CD8-positive, alpha-beta memory T cell (primary cell): ENCODE data around the gene RTKN2. TPM values are rescaled to one million over a fixed set of nuclear protein-coding genes. Genes with fewer than 3 reads are reported as not detected.

ENCODE experiments used
- CTCF ChIA-PET: fragments of 350-600 bp; sonication (Branson Sonifier 250); formaldehyde crosslinking; loops from one replicate; lab custom pipeline; 2021; ENCODE audit warnings: antibody characterized with exemption; lab: Charles Lee
- POLR2A ChIA-PET: fragments of 350-600 bp; sonication (Branson Sonifier 250); formaldehyde crosslinking; loops from one replicate; lab custom pipeline; 2021; ENCODE audit warnings: antibody characterized with exemption; lab: Charles Lee
- DNase-seq, 5 donors: peaks; one replicate each; pipeline versions ENCODE4 v3.0.0 to v3.0.0-alpha.2; 2020 to 2022; ENCODE audit warnings: mixed read lengths in 1 of 5
- H3K27ac ChIP-seq: one replicate; pipeline ENCODE4 v1.7.0; 2013; ENCODE audit warnings: low read depth, mild to moderate bottlenecking, low read length, moderate library complexity
- H3K27me3 ChIP-seq: 2 replicates; pipeline ENCODE4 v1.7.0; 2013; ENCODE audit warnings: low read length, mild to moderate bottlenecking; ENCODE audit not compliant: insufficient read depth, poor library complexity, severe bottlenecking
- H3K36me3 ChIP-seq: 2 replicates; pipeline ENCODE4 v1.7.0; 2013; ENCODE audit warnings: mild to moderate bottlenecking, low read length, moderate library complexity; ENCODE audit not compliant: insufficient read depth
- H3K4me1 ChIP-seq: 2 replicates; pipeline ENCODE4 v1.7.0; 2013; ENCODE audit warnings: mild to moderate bottlenecking, low read length, moderate library complexity; ENCODE audit not compliant: insufficient read depth
- H3K4me3 ChIP-seq: 2 replicates; pipeline ENCODE4 v1.7.0; 2013; ENCODE audit warnings: mild to moderate bottlenecking, low read length
- H3K9me3 ChIP-seq: 2 replicates; pipeline ENCODE4 v1.7.0; 2013; ENCODE audit warnings: mild to moderate bottlenecking, low read length
- H3K27ac Mint-ChIP-seq, 8 donors: one replicate each; pipeline ENCODE4 v1.8.0; 2020 to 2021; ENCODE audit warnings: mixed read lengths in 8 of 8, mild to moderate bottlenecking in 6 of 8, inconsistent platforms in 3 of 8, moderate library complexity in 3 of 8
- H3K27me3 Mint-ChIP-seq, 2 donors: one replicate each; pipeline ENCODE4 v1.8.0; 2020 to 2021; ENCODE audit warnings: mixed read lengths in 2 of 2, mild to moderate bottlenecking in 1 of 2, moderate library complexity in 1 of 2
- H3K36me3 Mint-ChIP-seq, 3 donors: one replicate each; pipeline ENCODE4 v1.8.0; 2020 to 2021; ENCODE audit warnings: mixed read lengths in 3 of 3, inconsistent platforms in 1 of 3, mild to moderate bottlenecking in 1 of 3
- H3K4me1 Mint-ChIP-seq, 3 donors: one replicate each; pipeline ENCODE4 v1.8.0; 2020 to 2021; ENCODE audit warnings: mixed read lengths in 3 of 3, inconsistent platforms in 1 of 3, mild to moderate bottlenecking in 1 of 3
- H3K4me3 Mint-ChIP-seq, 7 donors: one replicate each; pipeline ENCODE4 v1.8.0; 2020 to 2021; ENCODE audit warnings: mixed read lengths in 7 of 7, mild to moderate bottlenecking in 6 of 7, moderate library complexity in 4 of 7, inconsistent platforms in 2 of 7
- H3K9me3 Mint-ChIP-seq, 5 donors: one replicate each; pipeline ENCODE4 v1.8.0; 2020 to 2022; ENCODE audit warnings: mixed read lengths in 5 of 5, mild to moderate bottlenecking in 3 of 5, moderate library complexity in 2 of 5, inconsistent platforms in 1 of 5
- polyA plus RNA-seq: library from polyadenylated mRNA; unstranded; fragments of 300-500 nt; fragmentation: Illumina TruSeq; gene quantifications from one replicate; pipeline ENCODE4 v1.2.3, GENCODE V29; 2021
- total RNA-seq, 2 experiments: library from RNA; stranded (reverse); gene quantifications; one replicate each; pipeline ENCODE4 v1.2.3, GENCODE V29; 2021

RTKN2 gene
- total and polyA plus RNA-seq, 3 experiments from 2014 or later: 1.6 to 1.9 (median 1.7) TPM

DNA sequence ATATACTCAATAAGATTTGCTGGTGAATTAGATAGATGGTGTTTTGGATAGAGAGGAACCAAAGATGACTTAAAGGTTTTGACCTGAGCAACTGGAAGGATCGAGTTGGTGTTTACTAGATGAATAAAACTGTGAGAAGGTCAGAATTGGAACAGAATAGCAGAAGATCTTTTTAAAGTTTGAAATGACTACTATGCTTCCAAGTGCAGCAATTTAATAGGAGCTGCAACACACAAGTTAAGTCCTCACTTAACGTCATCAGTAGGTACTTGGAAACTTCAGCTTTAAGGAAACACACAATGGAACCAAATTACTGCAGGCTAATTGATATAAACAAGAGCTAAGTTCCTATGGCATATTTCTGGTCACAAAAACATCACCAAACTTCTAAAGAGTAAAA lies 86.5 kb downstream of the RTKN2 start:
- H3K27me3 ChIP-seq: no peaks in the 10 kb centered on the region
- Mint-ChIP-seq H3K27me3 (no peaks in the 10 kb centered on the region), H3K4me3 (peak overlapping the region in 4 of 7 donors; percentile 1 to 13 (median 10)), H3K27ac (peak overlapping the region in 7 of 8 donors; percentile 2 to 86 (median 71)), H3K9me3 (no peaks in the 10 kb centered on the region), H3K36me3 (peaks cover 0 to 7% (median 0%) of the 10 kb centered on the region in 3 donors), H3K4me1 (peaks cover 59 to 84% (median 83%) of the 10 kb centered on the region in 3 donors)
- peaks cover 64% of the 10 kb centered on the region for H3K4me1 ChIP-seq
- no peak for DNase-seq
- no peaks in the 10 kb centered on the region for H3K9me3 ChIP-seq
- ChIA-PET POLR2A (no interaction called here), CTCF (no interaction called here)
- no peaks in the 10 kb centered on the region for H3K36me3 ChIP-seq
- H3K4me3 ChIP-seq: no peak overlapping the region
- no peak overlapping the region for H3K27ac ChIP-seq

DNA sequence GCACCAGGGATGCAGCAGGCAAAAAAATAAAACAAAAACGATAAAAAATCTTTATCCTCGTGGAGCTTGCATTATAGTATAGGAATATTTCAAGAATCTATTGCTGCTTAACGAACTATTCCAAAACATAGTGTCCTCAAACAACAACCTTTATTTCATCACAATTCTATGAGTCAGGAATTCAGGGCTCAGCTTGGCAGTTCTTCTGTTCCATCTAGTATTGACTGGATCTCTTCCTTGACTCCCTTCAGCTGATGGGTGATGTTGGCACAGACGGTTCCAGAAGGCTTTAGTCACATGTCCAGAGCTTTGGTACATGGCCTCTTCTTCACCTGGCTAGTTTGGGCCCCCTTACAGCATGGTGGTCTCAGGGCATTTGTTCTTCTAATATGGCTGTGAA lies 88.0 kb downstream of the RTKN2 start:
- Histone ChIP-seq H3K27ac (no peak overlapping the region), H3K27me3 (no peaks in the 10 kb centered on the region), H3K4me1 (peaks cover 50% of the 10 kb centered on the region), H3K4me3 (no peak overlapping the region), H3K36me3 (no peaks in the 10 kb centered on the region), H3K9me3 (no peaks in the 10 kb centered on the region)
- H3K9me3 Mint-ChIP-seq: no peaks in the 10 kb centered on the region
- ChIA-PET POLR2A (no interaction called here), CTCF (no interaction called here)
- peaks cover 0 to 7% (median 0%) of the 10 kb centered on the region in 3 donors for H3K36me3 Mint-ChIP-seq
- peaks cover 49 to 80% (median 74%) of the 10 kb centered on the region in 3 donors for H3K4me1 Mint-ChIP-seq
- H3K27me3 Mint-ChIP-seq: no peaks in the 10 kb centered on the region
- no peak for DNase-seq
- H3K27ac Mint-ChIP-seq: peak overlapping the region in 5 of 8 donors; percentile 5 to 84 (median 45)
- H3K4me3 Mint-ChIP-seq: peak overlapping the region in 2 of 7 donors; percentile 8 to 38

DNA sequence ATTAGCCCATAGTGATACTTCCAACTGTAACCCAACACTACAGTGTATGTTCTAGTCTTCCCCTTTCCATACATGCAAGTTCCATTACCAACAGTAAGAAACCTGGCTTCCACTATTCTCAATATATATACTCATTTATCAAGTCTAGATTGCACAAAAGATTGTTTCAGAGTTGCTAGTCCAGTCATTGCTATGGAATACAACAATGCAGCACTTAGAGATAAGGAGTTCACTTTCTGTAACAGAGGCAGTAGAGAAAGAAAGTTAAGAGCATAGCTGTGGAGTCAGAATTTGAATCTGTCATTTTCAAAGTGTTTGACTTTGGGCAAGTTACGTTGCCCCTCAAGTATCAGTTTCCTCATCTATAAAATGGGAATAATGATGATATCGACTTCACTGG lies 90.1 kb downstream of the RTKN2 start:
- Mint-ChIP-seq H3K36me3 (peaks cover 0 to 7% (median 0%) of the 10 kb centered on the region in 3 donors), H3K4me3 (no peak overlapping the region), H3K9me3 (peaks cover 0 to 2% (median 0%) of the 10 kb centered on the region in 5 donors), H3K27ac (peak overlapping the region in 3 of 8 donors; percentile 29 to 73 (median 49)), H3K27me3 (no peaks in the 10 kb centered on the region), H3K4me1 (peaks cover 33 to 72% (median 63%) of the 10 kb centered on the region in 3 donors)
- ChIA-PET CTCF (no interaction called here), POLR2A (no interaction called here)
- no peak overlapping the region for H3K4me3 ChIP-seq
- H3K27me3 ChIP-seq: no peaks in the 10 kb centered on the region
- no peak overlapping the region for H3K27ac ChIP-seq
- no peaks in the 10 kb centered on the region for H3K36me3 ChIP-seq
- no peak for DNase-seq
- no peaks in the 10 kb centered on the region for H3K9me3 ChIP-seq
- peaks cover 30% of the 10 kb centered on the region for H3K4me1 ChIP-seq

DNA sequence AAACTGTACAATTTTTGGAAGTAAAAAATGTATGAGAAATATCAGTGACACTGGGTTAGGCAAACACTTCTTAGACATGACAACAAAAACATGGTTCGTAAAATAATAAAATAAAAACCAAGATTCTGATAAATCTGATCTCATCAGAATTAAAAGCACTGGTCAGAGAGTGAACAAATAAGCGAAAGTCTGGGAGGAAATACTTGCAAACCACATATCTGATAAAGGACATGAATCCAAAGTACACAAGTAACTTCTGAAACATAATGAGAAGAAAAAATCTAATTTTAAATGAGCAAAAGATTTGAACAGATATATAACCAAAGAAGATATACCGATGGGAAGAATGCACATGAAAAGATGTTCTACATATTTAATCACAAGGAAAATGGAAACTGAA lies 91.5 kb downstream of the RTKN2 start:
- peaks cover 7 to 11% (median 7%) of the 10 kb centered on the region in 5 donors for H3K9me3 Mint-ChIP-seq
- CTCF ChIA-PET: no interaction called here
- H3K4me3 ChIP-seq: no peak overlapping the region

DNA sequence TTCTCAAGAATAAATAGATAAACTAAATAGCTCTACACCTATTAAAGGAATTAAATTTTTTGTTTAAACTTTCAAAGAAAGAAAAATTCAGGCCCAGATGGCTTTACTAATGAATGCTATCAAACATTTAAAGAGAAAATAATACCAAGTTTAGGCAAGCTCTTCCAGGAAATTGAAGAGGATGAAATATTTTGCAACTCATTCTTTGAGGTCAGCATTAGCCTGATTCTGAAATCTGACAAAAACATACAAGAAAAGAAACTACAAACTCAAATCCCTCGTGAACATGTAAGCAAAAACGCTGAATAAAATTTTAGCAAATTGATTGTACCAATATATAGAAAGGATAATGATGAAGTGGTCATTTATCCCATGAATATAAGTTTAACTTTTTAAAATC lies 93.4 kb downstream of the RTKN2 start:
- ChIA-PET POLR2A (no interaction called here), CTCF (no interaction called here)
- no peaks in the 10 kb centered on the region for H3K27me3 ChIP-seq
- DNase-seq: no peak
- Mint-ChIP-seq H3K36me3 (peaks cover 2 to 13% (median 7%) of the 10 kb centered on the region in 3 donors), H3K27ac (no peak overlapping the region), H3K4me3 (no peak overlapping the region), H3K4me1 (peaks cover 9 to 39% (median 31%) of the 10 kb centered on the region in 3 donors), H3K9me3 (peaks cover 7 to 15% (median 7%) of the 10 kb centered on the region in 5 donors), H3K27me3 (peaks cover 0 to 1% of the 10 kb centered on the region in 2 donors)
- H3K36me3 ChIP-seq: no peaks in the 10 kb centered on the region
- no peak overlapping the region for H3K4me3 ChIP-seq
- no peaks in the 10 kb centered on the region for H3K9me3 ChIP-seq
- H3K27ac ChIP-seq: no peak overlapping the region
- peaks cover 2% of the 10 kb centered on the region for H3K4me1 ChIP-seq

More for the DNA sequence above, 91.5 kb downstream of the RTKN2 start:
- DNase-seq: no peak
- Histone ChIP-seq H3K27ac (no peak overlapping the region), H3K4me1 (peaks cover 18% of the 10 kb centered on the region), H3K9me3 (no peaks in the 10 kb centered on the region), H3K36me3 (no peaks in the 10 kb centered on the region), H3K27me3 (no peaks in the 10 kb centered on the region)
- peak overlapping the region in 3 of 8 donors; percentile 9 to 55 (median 42) for H3K27ac Mint-ChIP-seq
- H3K4me1 Mint-ChIP-seq: peaks cover 22 to 58% (median 48%) of the 10 kb centered on the region in 3 donors
- no peaks in the 10 kb centered on the region for H3K27me3 Mint-ChIP-seq
- POLR2A ChIA-PET: no interaction called here
- H3K36me3 Mint-ChIP-seq: peaks cover 2 to 19% (median 7%) of the 10 kb centered on the region in 3 donors
- H3K4me3 Mint-ChIP-seq: no peak overlapping the region

DNA sequence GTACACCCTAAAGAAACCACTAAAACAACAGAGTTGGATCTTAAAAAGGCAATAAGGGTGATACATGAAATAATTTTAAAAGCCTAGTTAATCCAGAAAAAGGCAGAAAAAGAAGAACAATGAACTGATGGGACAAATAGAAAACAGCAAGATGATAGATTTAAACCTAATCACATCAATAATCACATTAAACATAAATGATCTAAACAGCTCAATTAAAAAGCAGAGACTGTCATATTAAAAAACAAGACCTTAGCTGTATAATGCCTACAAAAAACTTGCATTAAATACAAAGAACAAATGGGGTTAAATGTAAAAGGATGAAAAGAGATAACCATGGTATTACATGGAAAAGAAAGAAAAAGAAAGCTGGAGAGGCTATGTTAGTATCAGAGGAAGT lies 96.2 kb downstream of the RTKN2 start:
- Histone ChIP-seq H3K4me1 (no peaks in the 10 kb centered on the region), H3K36me3 (no peaks in the 10 kb centered on the region), H3K27ac (no peak overlapping the region), H3K9me3 (no peaks in the 10 kb centered on the region), H3K27me3 (no peaks in the 10 kb centered on the region), H3K4me3 (no peak overlapping the region)
- H3K36me3 Mint-ChIP-seq: peaks cover 2 to 13% (median 7%) of the 10 kb centered on the region in 3 donors
- ChIA-PET CTCF (no interaction called here), POLR2A (no interaction called here)
- H3K4me3 Mint-ChIP-seq: no peak overlapping the region
- peaks cover 0 to 1% of the 10 kb centered on the region in 2 donors for H3K27me3 Mint-ChIP-seq
- H3K9me3 Mint-ChIP-seq: peaks cover 7 to 15% (median 7%) of the 10 kb centered on the region in 5 donors
- DNase-seq: no peak
- no peak overlapping the region for H3K27ac Mint-ChIP-seq
- peaks cover 5 to 26% (median 19%) of the 10 kb centered on the region in 3 donors for H3K4me1 Mint-ChIP-seq

DNA sequence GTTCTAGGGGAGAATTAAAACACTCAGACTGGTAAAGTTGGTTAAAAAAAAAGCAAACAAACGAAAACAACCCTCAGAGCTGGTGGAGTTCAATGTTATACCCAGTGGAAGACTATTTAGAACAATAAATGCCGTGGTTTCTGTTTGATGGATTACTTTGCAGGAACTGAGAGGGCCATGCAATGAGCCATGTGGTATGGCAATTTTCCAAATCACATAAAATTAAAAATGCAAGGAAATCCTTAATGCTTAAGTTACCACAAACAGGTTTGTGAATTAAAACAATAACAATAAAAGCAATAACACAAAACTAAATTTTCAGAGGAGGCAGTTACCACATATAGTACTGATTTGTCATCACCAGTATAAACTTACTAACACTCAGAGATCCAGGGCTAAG lies 96.9 kb downstream of the RTKN2 start:
- peaks cover 2 to 13% (median 7%) of the 10 kb centered on the region in 3 donors for H3K36me3 Mint-ChIP-seq
- ChIA-PET CTCF (no interaction called here), POLR2A (no interaction called here)
- peaks cover 7 to 15% (median 7%) of the 10 kb centered on the region in 5 donors for H3K9me3 Mint-ChIP-seq
- no peak overlapping the region for H3K4me3 Mint-ChIP-seq
- no peaks in the 10 kb centered on the region for H3K4me1 ChIP-seq
- no peak for DNase-seq
- peaks cover 4 to 19% (median 13%) of the 10 kb centered on the region in 3 donors for H3K4me1 Mint-ChIP-seq
- H3K27me3 Mint-ChIP-seq: peaks cover 0 to 1% of the 10 kb centered on the region in 2 donors
- H3K9me3 ChIP-seq: no peaks in the 10 kb centered on the region
- H3K27ac ChIP-seq: no peak overlapping the region
- H3K27ac Mint-ChIP-seq: no peak overlapping the region
- H3K4me3 ChIP-seq: no peak overlapping the region
- H3K27me3 ChIP-seq: no peaks in the 10 kb centered on the region
- H3K36me3 ChIP-seq: no peaks in the 10 kb centered on the region

DNA sequence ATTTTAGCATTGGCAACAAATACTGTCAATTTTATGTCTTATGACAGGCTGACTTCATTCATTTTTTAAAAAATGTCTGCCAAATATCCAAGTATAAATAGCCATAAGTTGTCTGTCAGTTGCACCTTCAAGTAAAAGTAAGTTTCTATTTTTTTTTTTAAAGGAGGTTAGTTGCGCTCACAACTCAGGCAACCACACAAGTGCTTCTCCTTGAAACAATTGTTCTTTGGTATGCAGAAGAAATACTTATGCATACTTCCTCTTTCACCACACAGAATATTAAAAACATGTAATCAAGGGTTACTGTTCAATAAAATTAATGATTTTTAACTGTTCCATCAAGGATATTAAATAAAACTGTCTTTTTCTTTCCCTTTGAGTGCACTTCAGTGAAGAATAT lies 97.9 kb downstream of the RTKN2 start:
- CTCF ChIA-PET: no interaction called here
- DNase-seq: no peak

More for the DNA sequence above, 97.9 kb downstream of the RTKN2 start:
- Histone ChIP-seq H3K27me3 (no peaks in the 10 kb centered on the region), H3K4me1 (no peaks in the 10 kb centered on the region), H3K4me3 (no peak overlapping the region), H3K36me3 (no peaks in the 10 kb centered on the region), H3K27ac (no peak overlapping the region), H3K9me3 (no peaks in the 10 kb centered on the region)
- Mint-ChIP-seq H3K9me3 (peaks cover 7 to 15% (median 7%) of the 10 kb centered on the region in 5 donors), H3K27me3 (peaks cover 0 to 1% of the 10 kb centered on the region in 2 donors), H3K27ac (no peak overlapping the region), H3K4me3 (no peak overlapping the region), H3K36me3 (peaks cover 2 to 13% (median 7%) of the 10 kb centered on the region in 3 donors), H3K4me1 (peaks cover 4 to 12% (median 10%) of the 10 kb centered on the region in 3 donors)
- POLR2A ChIA-PET: no interaction called here
